AG10803 (cell line): ENCODE results near the gene AP2A1.
A peak's percentile ranks its signal among the peaks of the same experiment; 100 is the strongest.

Experiments
- DNase-seq: peaks from one replicate; pipeline ENCODE4 v3.0.0; 2010; ENCODE audit warnings: low read depth
- H3K4me3 ChIP-seq: 2 replicates; pipeline ENCODE4 v1.5.1; 2011; ENCODE audit warnings: mild to moderate bottlenecking, low read length, control low read depth
- TF ChIP-seq, protein P1 (sequence below): conservative IDR thresholded peaks from 2 replicates; pipeline ENCODE4 v1.5.1; 2011; ENCODE audit warnings: mild to moderate bottlenecking, low read length, control low read depth, inconsistent platforms

The AP2A1 gene

DNA sequence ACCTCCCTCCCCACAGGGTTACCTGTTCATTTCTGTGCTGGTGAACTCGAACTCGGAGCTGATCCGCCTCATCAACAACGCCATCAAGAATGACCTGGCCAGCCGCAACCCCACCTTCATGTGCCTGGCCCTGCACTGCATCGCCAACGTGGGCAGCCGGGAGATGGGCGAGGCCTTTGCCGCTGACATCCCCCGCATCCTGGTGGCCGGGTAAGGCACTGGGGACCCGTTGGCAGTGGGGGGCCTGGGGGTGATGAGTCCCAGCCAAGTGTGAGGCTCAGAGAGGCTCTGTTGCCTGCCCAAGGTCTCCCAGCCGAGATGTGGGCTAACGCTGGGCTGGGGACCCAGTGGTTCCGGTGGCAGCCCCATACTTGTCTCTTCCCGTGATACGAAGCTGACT is 15.7 kb downstream of the AP2A1 start:
- TF ChIP-seq, protein P1, sequence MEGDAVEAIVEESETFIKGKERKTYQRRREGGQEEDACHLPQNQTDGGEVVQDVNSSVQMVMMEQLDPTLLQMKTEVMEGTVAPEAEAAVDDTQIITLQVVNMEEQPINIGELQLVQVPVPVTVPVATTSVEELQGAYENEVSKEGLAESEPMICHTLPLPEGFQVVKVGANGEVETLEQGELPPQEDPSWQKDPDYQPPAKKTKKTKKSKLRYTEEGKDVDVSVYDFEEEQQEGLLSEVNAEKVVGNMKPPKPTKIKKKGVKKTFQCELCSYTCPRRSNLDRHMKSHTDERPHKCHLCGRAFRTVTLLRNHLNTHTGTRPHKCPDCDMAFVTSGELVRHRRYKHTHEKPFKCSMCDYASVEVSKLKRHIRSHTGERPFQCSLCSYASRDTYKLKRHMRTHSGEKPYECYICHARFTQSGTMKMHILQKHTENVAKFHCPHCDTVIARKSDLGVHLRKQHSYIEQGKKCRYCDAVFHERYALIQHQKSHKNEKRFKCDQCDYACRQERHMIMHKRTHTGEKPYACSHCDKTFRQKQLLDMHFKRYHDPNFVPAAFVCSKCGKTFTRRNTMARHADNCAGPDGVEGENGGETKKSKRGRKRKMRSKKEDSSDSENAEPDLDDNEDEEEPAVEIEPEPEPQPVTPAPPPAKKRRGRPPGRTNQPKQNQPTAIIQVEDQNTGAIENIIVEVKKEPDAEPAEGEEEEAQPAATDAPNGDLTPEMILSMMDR, result no peak
- DNase-seq, result no peak
- no peak overlapping the region for H3K4me3 ChIP-seq

DNA sequence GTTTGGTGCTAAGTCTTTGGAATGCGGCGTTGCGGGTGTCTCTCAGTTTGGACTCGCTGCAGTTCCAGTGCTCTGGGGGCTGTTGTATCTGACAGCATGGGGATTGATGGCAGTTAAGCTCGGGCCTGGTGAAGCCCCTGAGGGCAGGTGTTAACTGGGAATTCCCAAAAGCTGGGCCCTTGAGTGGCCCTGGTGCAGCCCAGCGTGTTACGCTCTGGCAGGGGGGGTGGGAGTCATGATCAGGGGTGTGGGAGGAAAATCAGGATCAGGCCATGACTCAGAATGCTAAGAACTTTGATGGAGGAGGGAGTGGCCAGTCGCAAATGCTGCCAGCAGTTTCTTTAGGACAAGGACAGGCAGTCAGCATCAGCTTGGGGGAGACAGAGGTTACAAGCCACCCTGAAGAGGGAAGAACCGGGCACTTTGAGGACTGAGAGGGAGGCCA is 19.6 kb downstream of the AP2A1 start:
- no peak overlapping the region for H3K4me3 ChIP-seq
- TF ChIP-seq, protein P1, result no peak
- DNase-seq, result peak; percentile 60

DNA sequence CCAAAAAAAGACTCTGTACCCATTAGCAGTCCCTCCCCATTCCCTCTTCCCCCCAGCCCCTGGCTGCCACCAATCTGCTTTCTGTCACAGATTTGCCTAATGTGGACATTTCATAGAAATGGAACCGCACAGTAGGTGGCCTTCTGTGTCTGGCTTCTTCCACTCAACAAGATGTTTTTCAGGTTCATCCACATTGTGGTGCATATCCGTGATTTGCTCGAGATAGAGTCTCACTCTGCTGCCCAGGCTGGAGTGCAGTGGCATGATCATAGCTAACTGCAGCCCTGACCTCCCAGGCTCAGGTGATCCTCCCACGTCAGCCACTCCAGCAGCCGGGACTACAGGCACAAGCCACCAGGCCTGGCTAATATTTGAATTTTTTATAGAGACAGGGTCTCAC is 20.9 kb downstream of the AP2A1 start:
- H3K4me3 ChIP-seq, result no peak overlapping the region
- no peak for DNase-seq
- TF ChIP-seq, protein P1, result no peak

DNA sequence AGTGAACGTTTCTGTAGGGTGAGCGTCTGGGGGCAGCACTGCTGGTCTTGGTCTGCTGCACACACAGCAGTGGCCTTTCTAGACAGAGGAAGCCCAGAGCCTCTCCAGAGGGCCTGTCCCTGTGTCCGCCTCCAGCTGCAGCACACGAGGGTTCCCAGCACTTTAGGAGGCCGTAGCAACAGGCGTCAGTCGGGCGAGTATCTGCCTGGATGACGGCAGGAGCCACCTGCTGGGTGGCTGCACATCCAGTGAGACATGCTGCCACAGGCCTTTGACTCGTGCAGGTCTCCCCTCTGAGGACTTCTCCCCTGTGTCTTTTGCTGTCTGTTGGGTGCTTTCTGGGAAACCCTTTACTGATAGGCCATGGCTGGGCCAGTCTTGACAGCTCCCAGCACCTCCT is 22.1 kb downstream of the AP2A1 start:
- no peak overlapping the region for H3K4me3 ChIP-seq
- DNase-seq, result no peak
- TF ChIP-seq, protein P1, result no peak

DNA sequence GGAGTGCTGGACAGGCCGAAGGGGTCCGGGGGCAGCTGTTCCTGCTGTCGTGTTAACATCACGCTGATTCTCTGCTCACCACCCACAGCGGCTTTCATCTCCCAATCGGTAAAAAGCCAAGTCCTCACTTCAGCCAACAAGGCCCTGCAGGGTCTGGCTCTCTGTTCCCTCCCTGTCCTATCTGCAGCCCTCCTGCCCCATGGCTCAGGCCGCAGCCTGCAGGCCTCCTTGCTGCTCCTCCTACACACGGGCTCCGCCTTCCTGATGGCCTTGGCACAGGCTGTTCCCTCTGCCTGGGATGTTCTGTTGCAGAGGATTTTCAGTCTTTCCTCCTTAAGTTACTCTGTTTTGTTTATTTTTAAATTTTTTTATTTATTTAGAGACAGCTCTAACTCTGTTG is 24.1 kb downstream of the AP2A1 start:
- peak; percentile 25 for DNase-seq
- H3K4me3 ChIP-seq, result no peak overlapping the region
- TF ChIP-seq, protein P1, result no peak

DNA sequence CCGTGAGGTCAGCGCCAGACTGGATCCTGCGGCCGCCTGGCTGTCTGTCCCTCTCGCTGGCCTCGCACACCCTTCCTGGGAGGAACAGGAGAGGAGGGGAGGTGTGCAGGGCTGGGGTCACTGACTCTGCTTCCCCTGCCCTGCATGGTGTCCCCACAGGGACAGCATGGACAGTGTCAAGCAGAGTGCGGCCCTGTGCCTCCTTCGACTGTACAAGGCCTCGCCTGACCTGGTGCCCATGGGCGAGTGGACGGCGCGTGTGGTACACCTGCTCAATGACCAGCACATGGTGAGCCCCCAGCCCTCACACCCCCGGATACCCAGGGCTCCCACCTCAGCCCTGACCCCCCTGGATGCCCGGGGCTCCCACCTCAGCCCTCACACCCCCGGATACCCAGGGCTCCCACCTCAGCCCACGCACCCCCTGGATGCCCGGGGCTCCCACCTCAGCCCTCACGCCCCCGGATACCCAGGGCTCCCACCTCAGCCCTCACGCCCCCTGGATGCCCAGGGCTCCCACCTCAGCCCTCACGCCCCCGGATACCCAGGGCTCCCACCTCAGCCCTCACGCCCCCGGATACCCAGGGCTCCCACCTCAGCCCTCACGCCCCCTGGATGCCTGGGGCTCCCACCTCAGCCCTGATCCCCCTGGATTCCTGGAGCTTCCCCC is 25.1 kb downstream of the AP2A1 start:
- H3K4me3 ChIP-seq, result no peak overlapping the region
- TF ChIP-seq, protein P1, result no peak
- no peak for DNase-seq

GRCh38 chr19:49792829-49793560 is 26.2 kb downstream of the AP2A1 start:
- no peak overlapping the region for H3K4me3 ChIP-seq
- TF ChIP-seq, protein P1, result no peak

More at GRCh38 chr19:49792829-49793560, 26.2 kb downstream of the AP2A1 start:
- no peak for DNase-seq
